ENCODE data around the gene EPN2. TPM values are rescaled to one million over a fixed set of nuclear protein-coding genes. Genes with fewer than 3 reads are reported as not detected.

Gene EPN2
- total RNA-seq, 1 donor from 2014 or later: 85.5 TPM

DNA sequence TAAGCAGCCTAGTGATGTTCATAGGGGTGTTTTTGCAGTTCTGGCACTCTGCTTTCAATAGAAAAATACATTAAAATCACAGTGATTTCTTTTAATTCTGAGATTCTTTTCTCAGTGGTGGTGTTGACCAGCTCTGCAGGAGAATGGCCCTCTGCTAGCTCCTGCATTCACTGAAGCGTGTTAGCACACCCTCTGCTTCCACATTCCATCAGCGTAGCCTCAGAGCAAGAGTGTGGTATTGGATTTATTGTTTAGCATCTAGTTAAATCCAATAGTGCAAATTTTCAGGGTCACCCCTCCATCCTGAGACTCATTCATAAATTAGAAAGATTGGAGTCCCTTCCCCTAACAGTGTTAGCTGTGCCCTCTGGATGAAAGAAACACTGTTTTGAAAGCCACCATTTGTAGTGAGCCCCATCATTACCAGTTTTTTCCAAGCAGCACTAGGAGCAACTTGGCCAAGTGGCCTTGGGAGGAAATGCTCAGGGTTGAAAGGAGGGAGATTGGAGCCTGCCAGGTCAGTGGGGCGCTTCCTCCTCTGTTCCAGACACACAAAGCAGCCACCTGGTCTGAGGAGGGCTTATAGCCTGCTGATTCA is 79.7 kb downstream of the EPN2 start:
- DNase-seq (ENCODE audit: missing footprints) (no peak), ATAC-seq (no peak)
- intact Hi-C loops (cut with DNase I): no loop called here

DNA sequence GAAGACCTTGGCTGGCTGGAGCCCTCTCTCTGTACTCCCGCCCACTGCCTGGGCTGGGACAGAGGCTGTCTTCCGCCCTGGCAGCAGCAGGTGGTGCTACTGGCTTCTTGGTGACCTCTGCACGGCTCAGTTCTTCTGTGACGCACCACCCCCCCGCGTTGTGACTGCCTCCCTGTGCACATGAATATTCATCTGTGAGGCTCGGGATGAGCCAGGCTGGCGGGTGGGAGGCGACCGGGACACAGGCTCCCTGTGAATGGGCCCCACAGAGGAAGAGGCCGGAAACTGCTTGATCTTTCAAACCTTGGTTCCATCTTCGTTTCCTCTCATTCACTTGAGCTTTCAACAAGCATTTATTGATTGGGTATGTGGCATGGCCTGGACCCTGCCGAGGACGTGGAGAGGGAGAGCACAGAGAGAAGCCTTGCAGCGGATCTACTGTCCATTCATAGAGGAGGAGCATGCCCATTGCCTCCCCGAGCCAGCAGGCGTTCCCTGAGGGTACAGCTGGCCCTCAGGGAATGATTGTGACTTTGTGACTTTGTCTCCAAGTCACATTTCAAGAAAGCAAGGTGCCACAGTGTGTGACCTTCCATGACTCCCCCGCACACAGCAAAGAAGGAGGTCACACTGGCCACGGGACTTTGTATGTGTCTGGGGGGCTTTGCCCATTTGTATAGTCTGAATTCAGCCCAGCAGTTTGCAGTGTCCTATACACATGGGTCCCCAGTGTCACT is 80.4 kb downstream of the EPN2 start:
- ATAC-seq: peak; percentile 92
- peak; percentile 89 for DNase-seq (ENCODE audit: missing footprints)
- intact Hi-C loops (cut with DNase I): no loop called here

DNA sequence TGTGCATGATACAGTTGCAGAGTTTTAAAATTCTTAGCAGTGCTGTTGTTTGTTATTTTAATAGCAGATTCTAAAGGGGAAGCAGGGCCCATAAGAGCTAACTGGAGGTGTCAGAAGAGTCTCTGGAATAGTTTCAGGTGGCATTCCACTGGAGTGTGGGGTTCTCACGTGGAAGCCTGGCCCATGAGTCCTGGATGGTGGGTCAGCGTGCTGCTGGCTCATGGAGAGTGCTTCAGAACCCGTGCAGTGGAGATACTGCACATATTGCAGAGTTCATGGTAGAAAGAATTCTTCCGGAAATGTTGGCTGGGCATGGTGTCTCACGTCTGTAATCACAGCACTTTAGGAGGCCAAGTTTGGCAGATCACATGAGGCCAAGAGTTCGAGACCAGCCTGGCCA is 81.4 kb downstream of the EPN2 start:
- ATAC-seq (no peak), DNase-seq (ENCODE audit: missing footprints) (no peak)
- intact Hi-C loops (cut with DNase I): no loop called here

DNA sequence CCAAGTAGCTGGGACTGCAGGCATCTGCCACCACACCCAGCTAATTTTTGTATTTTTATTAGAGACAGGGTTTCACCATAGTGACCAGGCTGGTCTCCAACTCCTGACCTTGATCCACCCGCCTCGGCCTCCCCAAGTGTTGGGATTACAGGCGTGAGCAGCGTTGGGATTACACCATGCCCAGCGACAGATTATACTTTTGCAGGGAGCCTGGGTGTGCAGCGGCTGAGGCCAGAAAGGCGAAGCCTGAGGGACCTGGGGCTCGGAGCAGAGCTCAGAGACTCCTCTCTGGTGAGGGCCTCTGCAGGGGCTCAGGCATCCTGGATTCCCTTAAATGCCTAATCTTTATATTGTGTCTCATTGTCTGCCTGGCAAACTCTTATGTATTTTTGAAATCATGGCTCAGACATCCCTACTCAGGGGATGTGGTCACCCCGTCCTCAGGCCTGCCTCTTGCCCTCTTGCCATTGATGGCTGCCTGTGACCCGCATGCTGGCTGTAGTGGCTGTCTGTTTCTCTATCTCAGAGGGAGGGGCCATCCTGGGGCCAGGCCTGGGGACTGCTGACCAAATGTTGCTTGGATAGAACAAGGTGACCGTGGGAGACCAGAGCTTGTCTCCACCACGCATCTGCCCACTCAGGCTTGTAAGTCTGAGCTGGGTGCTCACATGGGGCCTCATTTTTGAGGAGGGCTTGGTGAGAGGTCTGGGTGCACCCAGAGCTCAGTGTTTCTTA is 82.8 kb downstream of the EPN2 start:
- ATAC-seq (no peak), DNase-seq (ENCODE audit: missing footprints) (no peak)
- intact Hi-C loops (cut with DNase I): loop anchor here (2.0 kb wide), 1 partner anchor 17 kb away; no protein-coding TSS in a partner anchor

DNA sequence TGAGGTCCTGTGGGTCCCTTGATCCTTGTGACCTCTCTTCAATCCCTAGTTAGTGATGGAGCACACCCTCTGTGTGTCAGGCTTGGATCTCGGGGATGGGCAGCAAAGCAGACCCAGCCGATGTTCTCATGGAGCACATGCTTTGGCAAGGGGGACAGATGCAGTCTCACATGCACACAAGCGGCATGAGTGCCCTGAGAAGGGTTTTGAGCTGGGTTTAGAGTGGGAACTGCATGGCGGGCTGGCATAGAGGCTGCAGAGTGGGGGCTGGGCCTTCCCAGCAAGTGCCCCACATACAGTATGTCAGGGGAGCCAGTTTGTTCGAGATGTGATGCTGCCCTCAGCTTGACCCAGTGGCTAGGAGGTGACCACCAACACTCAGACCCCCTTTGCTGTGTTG is 83.7 kb downstream of the EPN2 start:
- intact Hi-C loops (cut with DNase I): loop anchor here (2.0 kb wide), 1 partner anchor 16 kb away; no protein-coding TSS in a partner anchor
- DNase-seq (ENCODE audit: missing footprints) (no peak), ATAC-seq (no peak)

DNA sequence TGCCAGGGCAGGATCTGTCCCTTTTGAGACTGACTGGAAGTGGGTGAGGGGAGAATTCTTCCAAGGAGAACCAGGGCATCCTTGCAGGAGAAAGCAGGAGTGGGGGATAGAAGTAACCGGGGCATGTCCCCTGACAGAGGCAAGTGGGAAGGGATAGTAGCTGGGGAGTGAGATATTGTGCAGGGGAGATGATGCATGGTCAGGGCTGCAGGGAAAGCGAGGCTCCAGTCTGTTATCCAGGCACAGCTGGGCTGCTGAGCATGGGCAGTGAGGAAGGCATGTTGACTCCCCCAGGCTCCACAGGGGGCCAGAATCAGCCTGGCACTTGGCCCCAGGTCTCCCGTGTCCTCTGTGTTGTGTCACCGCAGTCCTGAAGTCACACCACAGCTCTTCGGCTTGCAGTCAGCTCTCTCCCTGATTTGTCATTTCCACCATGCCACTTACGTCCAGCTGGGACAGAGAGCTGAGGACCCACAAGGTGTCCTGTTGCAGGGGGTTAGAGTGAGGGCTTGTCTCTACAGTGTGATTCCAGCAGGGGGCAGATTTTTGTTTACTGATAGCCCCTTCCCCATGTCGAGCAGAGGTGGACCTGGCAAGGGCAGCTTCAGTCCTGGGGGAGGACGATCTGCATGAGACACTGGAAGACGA is 84.4 kb downstream of the EPN2 start:
- ATAC-seq (peak; percentile 9), DNase-seq (ENCODE audit: missing footprints) (no peak)
- intact Hi-C loops (cut with DNase I): loop anchor here (2.0 kb wide), 1 partner anchor 15 kb away; no protein-coding TSS in a partner anchor

DNA sequence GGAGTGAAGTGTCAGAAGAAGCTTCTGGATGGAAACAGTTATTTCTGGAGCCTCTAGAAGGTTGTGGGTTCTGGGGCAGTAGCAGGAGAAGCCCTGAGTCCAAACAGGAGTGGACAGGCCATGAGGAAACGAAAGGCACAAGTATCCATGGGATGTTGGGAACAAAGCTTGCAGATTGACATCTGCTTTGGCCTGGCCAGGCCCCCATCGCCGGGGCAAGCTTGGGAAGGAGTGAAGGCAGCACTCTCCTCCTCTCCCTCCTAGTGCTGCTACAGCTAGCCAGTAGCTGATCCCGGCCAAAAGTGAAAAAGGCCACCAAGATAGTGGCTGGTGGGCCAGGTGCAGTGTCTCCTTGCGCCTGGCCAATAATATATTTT is 85.0 kb downstream of the EPN2 start:
- no peak for ATAC-seq
- intact Hi-C loops (cut with DNase I): no loop called here
- no peak for DNase-seq (ENCODE audit: missing footprints)

DNA sequence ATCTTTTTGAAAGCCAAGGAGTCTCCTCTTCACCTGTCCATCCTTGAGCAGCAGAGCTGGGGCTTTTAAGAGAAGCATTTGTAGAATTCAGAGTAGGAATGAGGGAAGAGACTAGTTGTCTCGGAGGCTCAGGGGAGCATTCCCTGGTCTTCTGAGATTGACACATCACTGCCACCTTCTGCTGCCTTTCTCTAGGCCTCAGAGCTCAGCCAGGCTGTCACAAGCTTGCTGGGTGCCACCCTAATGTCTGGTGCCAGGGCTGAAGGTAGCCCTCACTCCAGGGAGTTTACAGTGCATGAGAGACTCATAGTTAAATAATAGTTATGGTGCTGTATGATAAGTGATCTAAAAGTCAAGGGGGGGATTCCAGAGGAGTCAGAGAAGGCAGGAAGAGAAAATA is 85.7 kb downstream of the EPN2 start:
- DNase-seq (ENCODE audit: missing footprints) (no peak), ATAC-seq (no peak)
- intact Hi-C loops (cut with DNase I): no loop called here

DNA sequence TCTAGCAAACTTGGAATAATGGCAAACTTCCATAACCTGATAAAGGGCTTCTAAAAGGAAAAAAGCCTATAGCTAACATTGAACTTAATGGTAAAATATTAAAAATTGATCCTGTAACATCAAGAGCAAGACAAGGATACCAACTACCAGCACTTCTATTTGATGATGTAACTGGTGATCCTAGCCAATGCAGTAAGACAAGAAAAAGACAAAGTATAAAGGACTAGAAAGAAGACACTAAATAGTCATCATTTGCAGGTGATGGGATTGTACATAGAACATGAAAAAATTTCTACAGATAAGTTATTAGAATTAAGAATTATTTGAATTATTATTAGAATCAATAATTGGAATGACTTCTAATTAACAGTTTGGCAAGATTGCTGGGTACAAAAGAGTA is 88.4 kb downstream of the EPN2 start:
- intact Hi-C loops (cut with DNase I): no loop called here
- ATAC-seq: no peak
- DNase-seq (ENCODE audit: missing footprints): no peak

DNA sequence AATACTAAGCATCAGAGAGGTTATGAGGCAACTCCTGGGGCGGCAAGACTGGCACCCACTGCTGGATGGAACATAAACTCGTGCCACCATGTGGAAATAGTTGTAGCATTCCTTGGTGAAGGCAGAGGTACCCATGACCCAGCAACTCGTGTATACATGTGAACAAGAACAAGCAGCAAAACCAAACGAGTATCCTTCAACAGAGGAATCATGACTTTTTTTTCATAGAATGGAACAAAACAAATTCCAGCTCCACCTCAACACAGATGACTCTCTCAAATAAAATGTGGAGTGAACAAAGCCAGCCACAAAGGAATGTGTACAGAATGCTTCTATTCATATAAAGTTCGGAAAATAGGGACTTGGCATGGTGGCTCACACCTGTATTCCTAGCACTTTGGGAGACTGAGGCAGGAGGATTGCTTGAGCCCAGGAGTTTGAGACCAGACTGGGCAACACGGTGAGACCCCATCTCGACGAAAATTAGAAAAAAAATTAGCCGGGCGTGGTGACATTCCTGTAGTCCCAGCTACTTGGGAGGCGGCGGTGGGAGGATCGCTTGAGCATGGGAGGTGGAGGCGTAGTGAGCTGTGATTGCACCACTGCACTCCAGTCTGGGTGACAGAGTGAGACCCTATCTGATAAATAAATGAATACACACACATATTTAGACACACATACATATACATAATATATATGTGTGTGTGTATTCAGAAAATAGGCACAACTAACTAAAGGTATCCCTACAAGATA is 90.0 kb downstream of the EPN2 start:
- intact Hi-C loops (cut with DNase I): no loop called here
- ATAC-seq (no peak), DNase-seq (ENCODE audit: missing footprints) (no peak)

DNA sequence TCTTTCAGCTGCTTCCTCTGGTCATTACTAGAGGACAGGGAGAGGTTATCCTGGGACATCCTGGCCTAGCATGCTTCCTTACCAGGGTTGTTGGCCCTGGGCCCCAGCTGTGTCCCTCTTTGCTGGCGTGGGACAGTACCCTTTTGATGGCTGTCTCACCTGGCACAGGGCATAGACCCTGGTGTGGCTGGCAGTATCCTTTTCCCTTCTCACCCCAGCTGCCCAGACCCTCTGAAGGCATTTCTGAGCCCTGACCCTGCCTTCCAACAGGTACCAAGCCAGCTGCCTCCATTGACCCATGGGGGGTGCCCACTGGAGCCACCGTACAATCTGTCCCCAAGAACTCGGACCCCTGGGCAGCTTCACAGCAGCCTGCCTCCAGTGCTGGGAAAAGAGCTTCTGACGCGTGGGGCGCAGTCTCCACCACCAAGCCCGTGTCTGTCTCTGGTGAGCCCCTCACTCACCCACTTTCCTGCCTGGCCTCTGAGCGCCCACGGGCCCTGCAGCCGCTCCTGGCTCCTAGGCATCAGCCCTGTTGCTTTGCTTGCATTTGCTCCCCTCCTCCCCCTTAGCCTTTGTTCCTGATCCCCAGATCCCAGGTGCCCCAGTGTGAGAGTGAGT is 91.4 kb downstream of the EPN2 start:
- intact Hi-C loops (cut with DNase I): no loop called here
- no peak for DNase-seq (ENCODE audit: missing footprints)
- peak; percentile 29 for ATAC-seq

DNA sequence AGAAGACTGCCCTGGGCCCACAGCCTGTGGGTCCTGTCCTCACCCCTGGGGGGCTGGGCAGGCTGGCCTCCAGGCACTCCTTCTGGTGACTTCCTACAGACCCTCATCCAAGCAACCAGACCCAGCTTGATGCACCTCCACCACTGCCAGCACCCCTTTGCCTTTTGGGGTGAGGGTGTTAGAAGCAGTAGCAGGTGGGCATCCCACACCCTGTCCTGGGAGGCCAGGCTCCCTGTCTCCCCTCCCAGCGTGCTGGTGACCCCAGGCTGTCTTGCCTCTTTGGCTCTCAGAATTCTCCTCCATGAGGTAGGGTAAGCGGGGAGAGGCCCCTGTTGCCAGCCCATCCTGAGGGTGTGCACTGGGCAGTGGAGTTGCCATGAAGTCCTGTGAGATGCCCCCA is 92.0 kb downstream of the EPN2 start:
- no peak for DNase-seq (ENCODE audit: missing footprints)
- intact Hi-C loops (cut with DNase I): no loop called here
- ATAC-seq: no peak

DNA sequence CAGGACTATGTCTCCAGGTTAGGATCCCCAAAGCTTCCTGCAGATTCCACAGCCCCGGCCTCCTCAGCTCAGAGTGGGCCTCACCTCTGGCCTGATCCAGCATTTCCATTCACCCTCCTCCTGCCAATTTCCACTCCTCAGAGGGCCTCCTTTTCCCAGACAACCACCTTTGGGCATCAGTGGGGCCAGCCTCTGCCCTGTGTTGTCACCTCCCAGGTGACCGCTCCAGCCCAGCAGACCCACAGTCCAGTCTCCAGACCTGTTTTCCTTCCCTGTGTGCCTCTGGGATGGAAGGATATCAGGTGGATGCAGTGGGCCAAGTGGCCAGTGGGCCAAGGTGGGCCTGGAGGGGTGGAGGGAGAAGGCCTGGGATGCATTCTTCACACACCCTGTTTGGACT is 92.7 kb downstream of the EPN2 start:
- DNase-seq (ENCODE audit: missing footprints) (no peak), ATAC-seq (no peak)
- intact Hi-C loops (cut with DNase I): no loop called here

DNA sequence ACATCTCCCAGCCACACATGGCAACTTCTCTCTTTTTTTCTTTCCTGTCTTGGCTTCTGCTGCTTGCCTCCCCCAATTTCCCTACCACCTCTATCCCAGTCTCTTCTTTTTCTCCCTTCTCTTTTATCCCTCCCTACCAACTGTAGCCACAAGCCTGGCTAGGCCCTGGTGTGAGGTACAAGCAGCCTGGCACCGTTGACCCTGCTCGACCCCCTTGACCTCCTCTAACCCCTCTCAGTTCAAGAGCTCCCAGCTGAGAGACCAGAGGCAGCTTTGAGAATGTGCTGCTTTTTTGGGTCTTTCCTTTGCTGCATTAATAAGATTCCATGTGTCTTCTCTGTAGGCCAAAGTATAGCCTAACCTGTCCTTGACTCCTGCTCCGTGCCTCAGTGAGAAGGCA is 93.1 kb downstream of the EPN2 start:
- ATAC-seq: no peak
- intact Hi-C loops (cut with DNase I): no loop called here
- DNase-seq (ENCODE audit: missing footprints): no peak

DNA sequence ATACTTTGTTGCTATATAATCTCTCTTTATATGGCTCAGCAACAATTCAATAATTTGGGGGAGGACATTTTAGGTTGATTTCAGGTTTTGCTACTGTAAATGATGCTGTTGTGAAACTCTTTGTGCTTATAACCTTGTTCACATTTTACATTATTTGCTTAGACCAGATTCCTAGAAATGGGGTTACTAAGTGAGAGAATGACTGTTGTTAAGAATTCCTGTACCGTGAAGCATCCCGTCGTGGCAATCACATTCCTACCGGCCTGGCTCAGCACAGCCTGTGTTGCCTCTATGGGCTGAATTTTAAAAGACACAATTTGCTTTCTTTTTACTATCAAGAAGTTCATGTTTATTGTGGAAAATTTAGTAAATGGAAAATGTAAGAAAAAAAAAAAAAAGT is 94.0 kb downstream of the EPN2 start:
- DNase-seq (ENCODE audit: missing footprints) (no peak), ATAC-seq (no peak)
- intact Hi-C loops (cut with DNase I): no loop called here

DNA sequence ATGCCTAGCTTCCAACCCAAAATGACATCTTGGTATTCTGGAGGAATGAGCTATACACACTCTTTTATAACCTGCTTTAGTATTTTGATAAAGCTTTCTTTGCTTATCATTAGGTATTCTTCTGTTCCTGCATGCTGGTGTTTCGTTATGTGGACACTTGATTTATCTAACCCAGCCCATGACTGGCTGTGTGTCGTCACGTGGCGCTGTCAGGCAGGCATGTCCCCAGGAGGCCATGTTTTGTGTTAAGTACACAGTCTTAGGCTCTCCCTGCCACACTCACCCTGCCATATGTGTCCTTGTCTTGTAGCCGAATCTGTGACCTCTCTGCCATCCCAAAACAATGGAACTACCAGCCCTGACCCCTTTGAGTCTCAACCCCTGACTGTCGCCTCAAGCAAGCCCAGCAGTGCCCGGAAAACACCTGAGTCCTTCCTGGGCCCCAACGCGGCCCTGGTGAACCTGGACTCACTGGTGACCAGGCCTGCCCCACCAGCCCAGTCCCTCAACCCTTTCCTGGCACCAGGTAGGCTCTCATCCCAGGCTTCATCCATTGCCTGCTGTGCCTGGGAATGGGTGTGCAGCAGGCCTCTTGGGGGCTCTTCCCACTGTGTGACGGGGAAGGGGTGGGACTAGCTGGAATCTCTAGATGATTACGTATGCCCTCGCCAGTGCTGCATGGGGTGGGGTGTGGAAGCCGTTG is 94.5 kb downstream of the EPN2 start:
- intact Hi-C loops (cut with DNase I): no loop called here
- DNase-seq (ENCODE audit: missing footprints): no peak
- no peak for ATAC-seq

DNA sequence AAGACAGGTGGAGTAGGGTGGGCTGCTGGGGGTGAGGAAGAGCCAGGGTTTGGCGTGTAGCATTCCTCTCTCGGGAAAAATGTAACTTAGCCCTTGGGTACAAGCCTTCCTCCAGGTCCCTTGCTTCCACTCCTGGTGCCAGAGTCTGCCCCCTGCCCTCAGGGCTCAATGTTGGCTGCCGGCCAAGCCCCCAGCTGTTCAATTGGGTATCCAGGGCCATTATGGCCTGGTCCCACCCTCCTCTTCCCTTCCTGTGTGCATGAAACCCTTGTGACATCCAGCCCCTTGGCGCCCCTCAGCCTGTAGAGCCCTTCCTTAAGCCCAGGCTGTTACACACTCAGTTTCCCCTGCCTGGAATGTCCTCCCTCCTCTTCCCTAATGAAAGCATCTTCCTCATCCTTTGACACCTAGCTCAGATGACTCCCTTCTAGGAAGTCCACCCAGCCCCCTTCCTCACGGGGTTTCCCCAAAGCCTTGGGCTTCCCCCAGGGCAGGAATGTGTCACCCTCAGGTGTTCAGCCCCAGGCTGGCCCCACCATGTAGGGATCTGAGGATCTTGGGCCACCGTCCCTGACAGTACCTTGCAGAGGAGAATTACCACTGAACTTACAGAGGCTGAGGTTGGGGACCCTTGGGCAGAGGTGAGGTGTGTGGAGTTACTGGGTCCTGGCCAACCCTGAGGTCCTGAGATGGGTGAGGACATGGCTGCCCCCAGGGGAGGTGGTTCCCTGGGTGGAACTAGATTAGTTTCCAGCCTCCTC is 95.4 kb downstream of the EPN2 start:
- intact Hi-C loops (cut with DNase I): no loop called here
- DNase-seq (ENCODE audit: missing footprints): no peak
- no peak for ATAC-seq

Data from Right ventricle myocardium inferior (tissue), 1 donor.